CD4-positive, alpha-beta T cell treated with Interferon alpha-2 for 1 hour (primary cell): ENCODE measurements around the gene DHX9.

ENCODE experiments used
- DNase-seq, 2 donors: peaks; one replicate each; pipeline ENCODE4 v3.0.0-alpha.2; 2020 to 2022

DHX9 gene

GRCh38 chr1:182839209-182840066 is at the start of gene DHX9:
TSS of gene DHX9 (plus strand) at chr1:182839347. CDS start at chr1:182842567, 3,220 bp downstream.
- peak; percentile 92 to 95 for DNase-seq

GRCh38 chr1:182791281-182792179 is 47.6 kb upstream of the DHX9 start:
- DNase-seq = no peak

- no peak for DNase-seq
Observed at GRCh38 chr1:182794091-182794490, 45.1 kb upstream of the DHX9 start.

GRCh38 chr1:182794676-182795201 is 44.4 kb upstream of the DHX9 start:
- DNase-seq = peak in 1 of 2 donors; percentile 2

GRCh38 chr1:182795563-182796228 is 43.5 kb upstream of the DHX9 start:
- peak; percentile 19 to 47 for DNase-seq

GRCh38 chr1:182802006-182802803 is 36.9 kb upstream of the DHX9 start:
- no peak for DNase-seq

GRCh38 chr1:182803846-182804245 is 35.3 kb upstream of the DHX9 start:
- no peak for DNase-seq

- no peak for DNase-seq
Observed at GRCh38 chr1:182806015-182806678, 33.0 kb upstream of the DHX9 start.

GRCh38 chr1:182807907-182808306 is 31.2 kb upstream of the DHX9 start:
- no peak for DNase-seq

- no peak for DNase-seq
Observed at GRCh38 chr1:182809414-182809957, 29.7 kb upstream of the DHX9 start.

- no peak for DNase-seq
Observed at GRCh38 chr1:182811975-182812722, 27.0 kb upstream of the DHX9 start.

- DNase-seq = no peak
Observed at GRCh38 chr1:182816863-182817262, 22.3 kb upstream of the DHX9 start.

GRCh38 chr1:182817802-182818201 is 21.3 kb upstream of the DHX9 start:
- no peak for DNase-seq

GRCh38 chr1:182823220-182823619 is 15.9 kb upstream of the DHX9 start:
- no peak for DNase-seq

- no peak for DNase-seq
Observed at GRCh38 chr1:182826892-182827291, 12.3 kb upstream of the DHX9 start.

GRCh38 chr1:182829285-182829932 is 9.7 kb upstream of the DHX9 start:
- DNase-seq = no peak

- no peak for DNase-seq
Observed at GRCh38 chr1:182833271-182833670, 5.9 kb upstream of the DHX9 start.

- DNase-seq = no peak
Observed at GRCh38 chr1:182834326-182834725, 4.8 kb upstream of the DHX9 start.

- no peak for DNase-seq
Observed at GRCh38 chr1:182835806-182836205, 3.3 kb upstream of the DHX9 start.
